Keratinocyte (primary cell): ENCODE measurements around the gene KRT1. TPM values are rescaled to one million over a fixed set of nuclear protein-coding genes. Genes with fewer than 3 reads are reported as not detected.

Experiments used
- DNase-seq: peaks from one replicate; pipeline ENCODE4 v3.0.0-alpha.2; 2011; ENCODE audit warnings: low read depth, missing footprints, low spot score
- FAIRE-seq: peaks from 2 replicates; lab custom pipeline; 2011; peaks lifted over from hg19 to GRCh38; lab: Jason Lieb, UNC
- H2AFZ ChIP-seq: 2 replicates; pipeline ENCODE4 v1.6.0; 2012; ENCODE audit warnings: low read length, control low read depth, inconsistent platforms; ENCODE audit not compliant: control insufficient read depth
- H3K27ac ChIP-seq: 2 replicates; pipeline ENCODE4 v1.5.1; 2011; ENCODE audit warnings: low read length; ENCODE audit not compliant: control insufficient read depth, insufficient read depth
- H3K27me3 ChIP-seq: 3 replicates; pipeline ENCODE4 v1.6.0; 2011; ENCODE audit warnings: low read length; ENCODE audit not compliant: control insufficient read depth, insufficient read depth; ENCODE audit errors: extremely low read depth
- H3K36me3 ChIP-seq, 2 experiments: 2 replicates in 1 of 2; 3 replicates in 1 of 2; pipeline ENCODE4 v1.5.1; 2011; ENCODE audit warnings: low read length in 2 of 2, mild to moderate bottlenecking in 1 of 2; ENCODE audit not compliant: control insufficient read depth in 2 of 2, insufficient read depth in 2 of 2; ENCODE audit errors: extremely low read depth in 1 of 2
- H3K4me1 ChIP-seq: 3 replicates; pipeline ENCODE4 v1.5.1; 2011; ENCODE audit warnings: low read length; ENCODE audit not compliant: control insufficient read depth, insufficient read depth; ENCODE audit errors: extremely low read depth
- H3K4me2 ChIP-seq: 3 replicates; pipeline ENCODE4 v1.6.0; 2011; ENCODE audit warnings: low read depth, low read length; ENCODE audit not compliant: control insufficient read depth, insufficient read depth; ENCODE audit errors: extremely low read depth
- H3K4me3 ChIP-seq, 3 experiments: fragments of 200-600 bp in 1 of 3; sonication (generic) in 1 of 3; 2 replicates in 2 of 3; 3 replicates in 1 of 3; pipeline ENCODE4 v1.5.1; 2011 to 2016; ENCODE audit warnings: low read length in 3 of 3, mild to moderate bottlenecking in 3 of 3, control low read depth in 2 of 3, inconsistent platforms in 1 of 3, low read depth in 1 of 3, mixed read lengths in 1 of 3, mixed run types in 1 of 3, moderate library complexity in 1 of 3; ENCODE audit not compliant: control insufficient read depth in 2 of 3, insufficient read depth in 2 of 3; ENCODE audit errors: extremely low read depth in 1 of 3
- H3K79me2 ChIP-seq: 2 replicates; pipeline ENCODE4 v1.6.0; 2012; ENCODE audit warnings: low read length; ENCODE audit not compliant: control insufficient read depth, insufficient read depth
- H3K9ac ChIP-seq: 3 replicates; pipeline ENCODE4 v1.6.0; 2011; ENCODE audit warnings: low read length; ENCODE audit not compliant: control insufficient read depth, insufficient read depth; ENCODE audit errors: extremely low read depth
- H3K9me1 ChIP-seq: 3 replicates; pipeline ENCODE4 v1.6.0; 2011; ENCODE audit warnings: low read length; ENCODE audit not compliant: control insufficient read depth, insufficient read depth; ENCODE audit errors: extremely low read depth
- H3K9me3 ChIP-seq: 2 replicates; pipeline ENCODE4 v1.5.1; 2012; ENCODE audit warnings: low read depth, low read length; ENCODE audit not compliant: control insufficient read depth
- H4K20me1 ChIP-seq: 3 replicates; pipeline ENCODE4 v1.6.0; 2011; ENCODE audit warnings: low read length; ENCODE audit not compliant: control insufficient read depth, insufficient read depth; ENCODE audit errors: extremely low read depth
- EZH2 ChIP-seq: IDR thresholded peaks from one replicate; pipeline ENCODE4 v1.6.1; 2012; ENCODE audit warnings: inconsistent platforms, mild to moderate bottlenecking, low read length, moderate library complexity
- dilution Hi-C: fragments of 300-500 bp; cut with MboI; formaldehyde crosslinking; loops from one replicate; pipeline ENCODE4 v1.7.0; 2020; ENCODE audit warnings: low sequenced_read_pairs; ENCODE audit not compliant: extremely low pct_ligation_motif_present
- polyA plus RNA-seq, 5 experiments: library from polyadenylated mRNA; depleted of rRNA in 3 of 5; stranded (reverse) in 3 of 5; stranded (forward) in 1 of 5; unstranded in 1 of 5; fragments of >200 nt; gene quantifications; 1 replicate in 1 of 5; 2 replicates in 3 of 5; 3 replicates in 1 of 5; pipeline versions ENCODE4 v1.2.1 to v1.2.3, GENCODE V29; 2011 to 2012; ENCODE audit warnings: missing spikeins in 2 of 5, low read depth in 1 of 5, low replicate concordance in 1 of 5
- TF ChIP-seq, protein P1 (sequence below), 3 experiments: IDR thresholded peaks in 1 of 3; conservative IDR thresholded peaks in 1 of 3; optimal IDR thresholded peaks in 1 of 3; 2 replicates in 2 of 3; 3 replicates in 1 of 3; pipeline versions ENCODE3 to v1.5.1; 2011; ENCODE audit warnings: low read length in 3 of 3, mild to moderate bottlenecking in 3 of 3, moderate library complexity in 2 of 3, control low read depth in 1 of 3, inconsistent platforms in 1 of 3; ENCODE audit not compliant: insufficient read depth in 2 of 3; ENCODE audit errors: extremely low read depth in 1 of 3

Gene KRT1
- polyA plus RNA-seq, 1 donor (not counting 4 experiments of a cell fraction or from before 2014, with no cell fraction given): 92.2 TPM

DNA sequence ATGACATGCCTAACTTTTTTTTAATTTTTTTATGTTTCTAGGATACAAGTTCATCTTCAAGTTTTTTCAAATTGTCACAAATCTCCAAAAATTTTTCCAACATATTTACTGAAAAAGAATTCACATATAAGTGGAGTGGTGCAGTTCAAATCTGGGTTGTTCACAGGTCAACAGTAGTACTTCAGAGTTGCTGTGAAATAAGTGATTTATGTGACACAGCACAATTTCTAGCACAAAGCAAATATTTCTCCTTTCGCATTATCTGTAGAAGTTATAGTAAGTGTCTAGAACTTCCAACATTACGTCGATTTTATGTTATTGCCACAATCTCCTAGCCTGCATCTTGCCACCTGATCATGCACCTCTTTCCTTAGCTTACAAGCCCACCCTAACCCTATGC lies 18.5 kb downstream of the KRT1 start:
- H3K9me3 ChIP-seq: no peaks in the 10 kb centered on the region
- H3K36me3 ChIP-seq: no peaks in the 10 kb centered on the region
- H3K4me3 ChIP-seq: no peak overlapping the region
- no peak overlapping the region for H3K27ac ChIP-seq
- H4K20me1 ChIP-seq: no peaks in the 10 kb centered on the region
- FAIRE-seq (no peak), DNase-seq (no peak)
- H3K9me1 ChIP-seq: no peaks in the 10 kb centered on the region
- H2AFZ ChIP-seq: no peak overlapping the region
- peaks cover 9% of the 10 kb centered on the region for H3K27me3 ChIP-seq
- peaks cover 6% of the 10 kb centered on the region for H3K4me1 ChIP-seq
- dilution Hi-C loops: no loop called here
- no peak overlapping the region for H3K4me2 ChIP-seq
- TF ChIP-seq EZH2: no peak
- TF ChIP-seq, protein P1, sequence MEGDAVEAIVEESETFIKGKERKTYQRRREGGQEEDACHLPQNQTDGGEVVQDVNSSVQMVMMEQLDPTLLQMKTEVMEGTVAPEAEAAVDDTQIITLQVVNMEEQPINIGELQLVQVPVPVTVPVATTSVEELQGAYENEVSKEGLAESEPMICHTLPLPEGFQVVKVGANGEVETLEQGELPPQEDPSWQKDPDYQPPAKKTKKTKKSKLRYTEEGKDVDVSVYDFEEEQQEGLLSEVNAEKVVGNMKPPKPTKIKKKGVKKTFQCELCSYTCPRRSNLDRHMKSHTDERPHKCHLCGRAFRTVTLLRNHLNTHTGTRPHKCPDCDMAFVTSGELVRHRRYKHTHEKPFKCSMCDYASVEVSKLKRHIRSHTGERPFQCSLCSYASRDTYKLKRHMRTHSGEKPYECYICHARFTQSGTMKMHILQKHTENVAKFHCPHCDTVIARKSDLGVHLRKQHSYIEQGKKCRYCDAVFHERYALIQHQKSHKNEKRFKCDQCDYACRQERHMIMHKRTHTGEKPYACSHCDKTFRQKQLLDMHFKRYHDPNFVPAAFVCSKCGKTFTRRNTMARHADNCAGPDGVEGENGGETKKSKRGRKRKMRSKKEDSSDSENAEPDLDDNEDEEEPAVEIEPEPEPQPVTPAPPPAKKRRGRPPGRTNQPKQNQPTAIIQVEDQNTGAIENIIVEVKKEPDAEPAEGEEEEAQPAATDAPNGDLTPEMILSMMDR (optimal IDR thresholded peaks at IDR 0.05 in 1 of 3, IDR thresholded peaks at IDR 0.05 in 1 of 3, conservative IDR thresholded peaks at IDR 0.05 in 1 of 3; ENCODE audit: extremely low read depth in 1 of 3, insufficient read depth in 2 of 3, low read length in 3 of 3): no peak
- no peaks in the 10 kb centered on the region for H3K79me2 ChIP-seq
- H3K9ac ChIP-seq: no peak overlapping the region

DNA sequence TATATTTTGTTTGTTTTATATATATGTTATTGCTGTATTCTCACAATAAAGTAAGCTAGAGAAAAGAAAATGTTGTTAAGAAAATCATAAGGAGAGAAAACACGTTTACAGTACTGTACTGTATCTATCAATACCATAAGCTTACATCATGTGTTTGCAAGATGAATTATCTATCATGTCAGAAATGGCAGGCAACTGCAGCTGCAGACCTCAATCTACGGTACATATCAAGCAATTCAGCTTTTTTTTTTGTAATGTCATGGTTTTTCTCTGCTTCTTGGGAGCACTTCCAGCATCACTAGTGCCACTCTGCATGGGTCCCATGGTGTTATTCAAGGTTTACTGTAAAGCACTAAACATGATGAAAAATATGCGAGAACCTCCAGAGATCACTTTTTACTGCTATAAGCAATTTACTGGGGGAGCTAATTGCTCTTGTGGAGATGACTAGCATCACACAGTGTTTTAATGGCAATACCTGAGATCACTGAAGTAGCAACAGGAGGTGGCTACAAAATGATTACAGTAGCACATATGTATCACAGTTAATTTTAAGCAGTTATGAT lies 19.2 kb downstream of the KRT1 start:
- DNase-seq (no peak), FAIRE-seq (no peak)
- no peaks in the 10 kb centered on the region for H3K9me3 ChIP-seq
- dilution Hi-C loops: no loop called here
- TF ChIP-seq EZH2: no peak
- TF ChIP-seq, protein P1 (optimal IDR thresholded peaks at IDR 0.05 in 1 of 3, IDR thresholded peaks at IDR 0.05 in 1 of 3, conservative IDR thresholded peaks at IDR 0.05 in 1 of 3; ENCODE audit: extremely low read depth in 1 of 3, insufficient read depth in 2 of 3, low read length in 3 of 3): no peak
- H3K4me1 ChIP-seq: peaks cover 3% of the 10 kb centered on the region
- no peak overlapping the region for H3K27ac ChIP-seq
- no peak overlapping the region for H3K9ac ChIP-seq
- H4K20me1 ChIP-seq: no peaks in the 10 kb centered on the region
- H3K4me3 ChIP-seq: no peak overlapping the region
- peaks cover 5% of the 10 kb centered on the region for H3K27me3 ChIP-seq
- no peaks in the 10 kb centered on the region for H3K79me2 ChIP-seq
- no peak overlapping the region for H3K4me2 ChIP-seq
- H3K36me3 ChIP-seq: no peaks in the 10 kb centered on the region
- no peaks in the 10 kb centered on the region for H3K9me1 ChIP-seq
- H2AFZ ChIP-seq: no peak overlapping the region
